NCI-H2107 treated with DMSO at 0.1 percent for 48 hours (cell line): ENCODE results near the gene TMEM204.

Experiments used
- DNase-seq: peaks from one replicate; lab custom pipeline; 2025; ENCODE audit not compliant: unreplicated experiment; lab: John Stamatoyannopoulos, UW

Gene TMEM204

DNA sequence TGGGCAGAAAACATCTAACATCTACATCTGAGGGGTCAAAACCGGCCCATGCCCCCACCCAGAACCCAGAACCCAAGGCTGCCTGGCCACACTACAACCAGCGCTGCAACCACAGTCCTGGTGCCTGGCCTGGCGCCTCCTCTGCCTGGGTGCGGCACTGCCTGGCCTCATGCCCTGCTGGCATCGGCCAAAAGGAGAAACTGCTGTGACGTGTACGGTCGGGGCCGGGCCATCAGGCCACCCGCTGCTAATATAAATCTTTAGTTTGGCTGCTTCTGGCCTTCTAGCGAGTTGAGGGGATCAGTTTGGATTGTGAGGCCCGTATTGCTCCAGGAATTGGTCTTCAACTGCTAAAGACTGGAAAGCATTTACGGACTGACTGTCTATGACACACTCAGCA, 22.8 kb downstream of the TMEM204 start:
- no peak for DNase-seq

DNA sequence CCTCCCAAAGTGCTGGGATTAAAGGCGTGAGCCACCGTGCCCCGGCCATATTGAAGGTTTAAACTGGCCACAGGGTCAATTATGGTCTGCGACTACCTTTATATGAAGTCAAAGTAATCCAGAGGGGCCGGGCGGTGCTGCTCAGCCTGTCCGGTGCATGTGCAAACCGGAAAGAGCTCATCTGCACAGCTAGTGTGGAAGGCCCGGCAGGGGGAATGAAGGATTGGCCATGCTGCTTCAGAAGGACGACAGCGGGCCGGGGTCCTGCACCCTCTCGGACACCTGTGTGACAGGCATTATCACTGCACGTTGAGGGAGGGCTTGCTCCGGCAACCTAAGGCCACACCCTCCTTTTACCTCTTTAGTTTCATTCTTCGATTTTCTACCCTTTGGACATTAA, 23.6 kb downstream of the TMEM204 start:
- no peak for DNase-seq

DNA sequence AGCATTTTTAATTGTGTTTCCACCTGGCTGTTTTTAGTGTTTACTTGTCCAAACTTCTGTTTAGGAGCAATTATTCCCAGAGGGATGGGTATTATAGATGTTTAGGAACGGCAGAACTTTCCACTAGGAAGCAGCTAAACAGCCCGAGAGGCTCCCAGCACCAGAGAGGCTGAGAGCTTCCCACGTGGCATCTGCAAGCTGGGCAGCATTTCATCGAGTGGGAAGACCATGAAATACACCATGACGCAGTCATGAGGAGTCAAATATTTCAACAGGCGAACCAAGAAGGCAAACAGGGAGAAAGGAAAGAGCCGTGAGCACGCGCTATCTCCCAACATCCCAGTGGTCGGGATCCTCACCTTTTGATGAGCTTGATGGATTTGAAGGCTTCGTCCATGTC, 24.1 kb downstream of the TMEM204 start:
- no peak for DNase-seq

DNA sequence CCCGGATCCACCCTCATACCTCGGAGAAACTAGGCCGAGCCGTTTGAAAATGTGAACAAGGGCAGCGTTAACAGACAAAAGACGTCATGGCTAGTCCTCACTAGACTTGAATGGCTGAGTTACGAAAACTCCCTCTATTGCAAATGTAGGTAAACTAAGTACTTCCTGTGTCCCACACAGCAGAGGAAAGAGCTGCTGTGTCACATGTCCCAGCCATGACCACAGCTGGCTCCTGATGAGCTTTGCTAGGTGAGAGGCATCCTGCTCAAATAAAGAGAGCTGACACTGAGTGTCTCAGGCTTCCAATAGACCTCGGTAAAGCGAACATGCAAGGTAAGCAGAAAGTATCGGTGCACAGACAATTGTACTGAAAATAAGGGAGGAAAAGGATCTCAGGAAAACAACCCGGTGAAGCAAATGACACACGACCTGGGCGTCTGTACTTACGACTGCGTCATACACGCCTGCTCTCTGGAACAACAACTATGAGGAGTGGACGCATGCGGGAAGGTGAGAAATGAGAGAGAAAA, 26.0 kb downstream of the TMEM204 start:
- no peak for DNase-seq

DNA sequence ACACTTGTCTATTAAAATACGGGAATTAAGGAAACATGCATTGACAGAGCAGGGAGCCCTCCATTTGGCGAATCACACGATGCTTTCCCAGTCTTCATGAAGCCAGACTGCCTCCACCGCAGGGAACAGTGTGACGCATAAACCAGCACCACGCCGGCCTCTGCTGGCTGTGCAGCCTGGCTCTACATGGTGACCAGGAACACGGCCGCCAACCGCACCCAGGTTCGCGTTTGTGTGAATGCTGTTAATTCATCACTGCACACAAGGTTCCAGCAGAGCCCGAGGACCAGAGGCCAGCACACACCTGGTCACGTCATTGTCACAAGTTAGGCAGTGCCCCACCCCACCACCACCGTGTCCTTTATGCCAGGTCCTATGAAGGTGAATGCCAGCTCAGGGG, 26.7 kb downstream of the TMEM204 start:
- DNase-seq, result no peak

DNA sequence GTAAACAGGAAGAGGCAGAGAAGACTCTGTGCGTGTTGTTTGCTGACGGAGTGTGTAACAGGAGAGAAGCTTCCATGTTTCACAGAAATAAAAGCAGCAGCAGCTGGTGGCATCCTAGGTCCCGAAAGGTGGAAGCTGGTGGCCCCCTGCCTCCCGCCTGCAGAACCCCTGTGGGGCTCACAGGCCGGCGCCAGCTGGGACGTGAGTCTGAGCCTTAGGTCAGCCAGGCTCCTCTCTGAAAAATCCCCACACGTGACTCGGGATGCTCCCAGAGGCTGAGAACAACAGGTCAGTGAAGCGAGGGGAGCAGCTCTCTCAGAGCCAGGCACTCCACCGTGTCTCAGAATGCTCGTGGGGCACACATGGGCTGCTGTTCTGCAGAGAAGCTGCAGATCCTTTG, 27.4 kb downstream of the TMEM204 start:
- DNase-seq, result no peak

DNA sequence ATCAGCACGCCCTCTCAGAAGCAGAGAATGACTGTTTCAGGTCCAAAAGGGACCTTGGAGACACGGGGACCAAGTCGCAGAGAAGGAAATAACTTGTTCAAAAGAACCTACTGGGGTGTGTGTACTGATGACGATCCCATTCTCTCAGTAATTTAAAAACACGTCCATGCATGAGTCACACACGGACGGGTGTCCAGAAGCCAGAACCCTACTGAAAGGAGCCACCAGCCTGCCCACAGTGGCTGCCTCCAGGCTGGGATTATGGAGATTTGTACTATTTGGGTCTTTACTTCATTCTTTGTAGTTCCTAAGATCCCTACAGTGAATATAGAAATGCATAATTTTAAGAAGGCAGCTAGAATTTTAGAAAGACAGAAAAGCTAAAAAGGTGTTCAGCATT, 27.8 kb downstream of the TMEM204 start:
- DNase-seq, result no peak

DNA sequence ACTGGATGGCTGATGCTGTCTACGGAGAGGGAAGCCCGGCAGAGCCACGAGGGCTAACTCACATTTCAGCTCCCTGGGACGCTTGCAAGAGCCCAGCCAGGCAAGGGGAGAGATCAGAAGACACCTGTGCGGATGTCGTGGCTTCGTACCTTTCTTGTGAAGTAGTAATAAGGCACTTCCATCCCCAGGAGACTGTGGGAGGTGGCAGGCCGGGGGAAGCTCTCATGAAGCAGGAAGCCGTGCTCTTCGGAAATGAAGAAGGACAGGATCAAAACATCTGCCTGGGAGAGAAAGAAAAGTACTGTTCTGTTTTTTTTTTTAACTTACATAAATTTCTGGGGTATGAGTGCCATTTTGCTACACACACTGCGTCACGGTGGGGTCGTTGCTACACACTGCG, 28.4 kb downstream of the TMEM204 start:
- DNase-seq, result no peak

DNA sequence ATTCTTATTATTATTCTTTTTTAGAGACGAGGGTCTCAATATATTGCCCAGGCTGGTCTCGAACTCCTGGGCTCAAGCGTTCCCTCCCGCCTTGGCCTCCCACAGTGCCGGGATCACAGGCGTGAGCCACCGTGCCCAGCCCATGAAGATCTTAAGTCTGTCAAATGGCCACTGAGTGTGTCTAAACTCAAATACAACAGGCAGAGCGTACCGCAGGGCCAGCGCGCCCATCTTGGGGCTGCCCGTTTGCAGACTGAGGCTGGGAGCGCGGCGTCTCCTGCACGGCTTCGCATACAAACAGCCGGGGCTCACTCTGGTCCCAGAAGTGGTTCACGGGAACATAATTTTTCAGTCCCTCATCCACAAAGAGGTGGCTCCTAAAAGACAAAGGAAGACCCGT, 30.3 kb downstream of the TMEM204 start:
- no peak for DNase-seq

DNA sequence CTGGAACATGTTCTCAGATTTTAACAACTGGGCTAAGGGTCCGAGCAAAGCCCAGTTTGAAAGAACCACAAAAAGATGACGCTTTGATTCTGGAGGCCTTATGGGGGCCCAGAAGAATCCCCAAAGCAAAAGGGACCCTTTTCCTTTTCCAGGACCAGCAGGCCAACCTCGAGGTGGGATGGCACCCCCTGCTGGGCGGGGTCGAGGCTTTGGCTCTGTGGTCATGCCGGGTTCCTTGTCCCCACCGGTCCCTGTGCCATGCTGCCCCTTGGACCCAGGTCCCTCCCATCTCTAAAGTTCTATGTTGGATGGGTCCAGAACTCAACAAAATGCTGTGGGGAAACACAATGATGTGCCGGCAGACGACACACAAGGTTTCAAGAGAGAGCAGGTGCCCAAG, 30.9 kb downstream of the TMEM204 start:
- no peak for DNase-seq

DNA sequence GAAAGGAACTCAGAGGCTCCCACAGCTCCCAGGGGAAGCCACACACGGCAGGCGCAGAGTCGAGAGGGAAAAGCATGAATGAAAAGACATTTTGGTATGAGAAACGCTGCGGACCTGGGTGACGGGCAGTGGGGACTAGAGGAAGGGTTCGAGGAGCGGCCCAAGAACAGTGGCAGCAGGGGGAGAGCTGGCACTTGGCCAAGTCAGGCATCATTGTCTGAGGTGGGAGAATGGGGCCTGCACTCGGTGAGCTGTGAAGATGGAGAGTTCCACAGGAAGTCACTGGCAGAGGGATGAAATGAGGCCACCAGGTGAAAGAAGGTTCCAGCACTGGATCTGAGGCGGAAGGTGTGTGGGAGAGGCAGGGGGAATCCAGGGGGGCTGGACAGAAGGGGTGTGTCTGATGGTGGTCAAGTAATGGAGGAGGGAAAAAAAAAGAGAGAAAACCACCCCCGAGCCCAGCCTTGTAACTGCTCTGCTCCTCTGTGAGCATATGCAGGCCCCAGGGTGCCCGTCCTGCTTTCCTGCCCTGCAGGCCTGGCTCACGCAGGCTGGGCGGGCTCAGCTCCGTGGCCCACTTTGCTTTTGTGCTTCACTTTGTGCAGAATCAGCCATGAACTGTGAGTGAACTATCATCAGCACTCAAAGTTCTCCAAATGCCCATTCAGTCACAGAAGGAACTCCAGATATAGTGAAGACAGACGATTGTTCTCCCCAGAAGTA, 31.8 kb downstream of the TMEM204 start:
- DNase-seq, result no peak

DNA sequence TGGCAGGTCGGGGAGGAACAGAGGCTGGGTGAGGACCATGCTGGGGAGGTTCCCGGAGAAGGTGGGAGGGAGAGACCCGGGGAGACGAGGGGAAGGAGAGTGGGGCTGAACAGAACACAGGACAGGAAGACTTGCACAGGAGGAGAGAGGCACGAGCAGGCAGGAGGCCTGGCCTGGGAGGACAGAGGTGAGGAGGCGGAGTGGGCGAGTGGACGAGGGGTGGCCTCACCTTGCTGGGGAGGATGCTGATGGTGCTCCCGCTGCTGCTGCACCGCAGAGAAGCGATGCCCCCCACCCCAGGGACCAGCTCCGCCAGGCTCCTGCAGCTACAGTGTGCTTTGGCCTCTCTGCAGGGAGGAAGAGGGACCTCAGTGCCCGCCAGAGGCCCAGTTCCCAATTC, 34.5 kb downstream of the TMEM204 start:
- no peak for DNase-seq

DNA sequence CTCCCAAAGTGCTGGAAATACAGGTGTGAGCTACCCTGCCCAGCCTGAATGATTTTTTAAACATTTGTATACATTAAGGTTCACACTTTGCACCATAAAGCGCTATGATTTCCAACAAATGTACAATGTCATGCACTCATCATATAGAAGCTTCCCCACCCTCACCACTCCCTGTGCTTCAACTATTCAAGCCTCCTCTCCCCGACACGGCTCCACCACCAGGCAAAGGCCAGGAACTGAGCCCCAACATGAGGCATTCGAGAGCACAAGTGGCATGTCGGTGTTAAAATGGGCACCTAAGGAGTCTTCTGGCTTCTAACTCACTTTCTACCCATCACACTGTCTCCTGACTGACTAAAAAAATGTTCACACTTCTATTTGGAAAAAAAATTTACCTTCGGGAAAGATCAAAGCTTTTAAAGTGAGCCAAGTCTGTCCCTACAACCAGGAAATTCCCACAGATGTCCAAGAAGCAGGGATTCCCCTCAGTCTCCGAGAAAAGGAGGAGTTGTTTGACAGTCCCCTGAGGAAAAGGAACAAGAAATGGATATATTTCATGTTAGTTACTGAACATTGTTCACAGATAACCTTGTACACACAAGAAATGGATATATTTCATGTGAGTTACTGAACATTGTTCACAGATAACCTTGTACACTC, 37.7 kb downstream of the TMEM204 start:
- no peak for DNase-seq

DNA sequence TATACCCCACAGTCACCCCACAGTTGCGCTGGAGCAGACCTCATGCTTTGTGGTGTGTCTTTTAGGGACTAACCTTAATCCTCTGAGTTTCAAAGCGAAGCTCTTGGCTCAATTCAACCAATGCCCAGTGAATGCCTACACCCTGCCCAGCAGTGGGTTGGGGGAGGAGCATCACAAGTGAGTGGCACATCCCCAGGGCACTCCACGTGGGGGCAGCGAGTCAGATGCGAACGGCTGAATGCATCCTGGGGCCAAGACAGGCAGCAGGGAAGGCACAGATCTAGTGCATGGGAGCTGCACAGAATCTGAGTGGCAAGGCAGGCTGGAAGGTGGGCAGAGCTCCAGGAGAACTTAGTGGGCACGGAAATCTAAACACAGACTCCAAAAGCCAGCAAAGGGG, 39.2 kb downstream of the TMEM204 start:
- DNase-seq, result no peak

DNA sequence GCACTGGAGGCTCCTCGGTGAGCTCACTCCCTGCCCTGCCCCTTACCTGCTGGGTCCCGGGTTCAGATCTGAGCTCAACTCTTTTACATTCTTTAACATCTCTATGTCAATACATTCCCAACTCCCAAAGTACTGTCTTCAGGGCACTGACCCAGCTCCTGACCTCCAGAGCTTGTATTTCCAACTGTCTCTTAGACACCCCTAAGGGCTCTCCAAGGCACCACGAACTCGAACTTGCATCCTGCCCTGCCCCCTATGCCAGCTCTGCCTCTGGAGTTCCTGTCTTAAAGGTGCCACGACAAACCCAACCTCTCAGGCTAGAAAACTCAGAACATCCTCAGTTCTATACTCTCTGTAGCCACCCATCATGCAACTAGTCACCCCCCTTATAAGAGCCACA, 39.8 kb downstream of the TMEM204 start:
- no peak for DNase-seq

DNA sequence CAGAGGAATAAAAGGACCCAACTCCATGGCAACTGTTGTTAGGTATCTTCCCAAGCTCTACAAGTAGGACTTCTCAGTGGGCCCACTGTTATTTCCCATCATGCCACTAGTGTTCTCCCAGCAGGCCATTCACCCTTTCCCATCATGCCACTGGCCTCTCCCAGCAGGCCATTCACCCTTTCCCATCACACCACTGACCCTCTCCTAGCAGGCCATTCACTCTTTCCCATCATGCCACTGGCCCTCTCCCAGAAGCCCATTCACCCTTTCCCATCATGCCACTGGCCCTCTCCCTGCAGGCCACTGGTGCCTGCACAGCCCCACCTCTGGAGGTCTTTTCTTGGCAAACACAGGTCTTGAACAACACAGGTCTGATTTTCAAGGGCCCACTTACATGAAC, 42.1 kb downstream of the TMEM204 start:
- DNase-seq, result no peak

DNA sequence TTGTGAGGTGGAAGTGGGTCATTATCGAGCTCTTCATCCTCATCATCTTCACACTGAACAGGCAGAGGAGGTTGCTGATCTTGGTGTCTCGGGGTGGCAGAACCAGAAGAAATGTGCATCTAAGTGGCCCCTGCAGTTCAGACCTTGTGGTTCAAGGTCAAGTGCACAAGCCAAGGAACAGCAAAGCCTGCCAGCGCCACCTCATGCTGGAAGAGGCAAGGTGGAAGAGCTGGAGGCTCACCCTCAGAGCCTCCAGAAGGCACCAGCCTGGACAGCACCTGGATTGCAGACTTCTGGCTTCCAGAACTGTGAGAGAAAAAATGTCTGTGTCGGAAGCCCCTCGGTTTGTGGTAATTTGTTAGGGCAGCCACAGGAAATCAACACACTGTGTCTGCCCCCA, 45.7 kb downstream of the TMEM204 start:
- DNase-seq, result no peak

DNA sequence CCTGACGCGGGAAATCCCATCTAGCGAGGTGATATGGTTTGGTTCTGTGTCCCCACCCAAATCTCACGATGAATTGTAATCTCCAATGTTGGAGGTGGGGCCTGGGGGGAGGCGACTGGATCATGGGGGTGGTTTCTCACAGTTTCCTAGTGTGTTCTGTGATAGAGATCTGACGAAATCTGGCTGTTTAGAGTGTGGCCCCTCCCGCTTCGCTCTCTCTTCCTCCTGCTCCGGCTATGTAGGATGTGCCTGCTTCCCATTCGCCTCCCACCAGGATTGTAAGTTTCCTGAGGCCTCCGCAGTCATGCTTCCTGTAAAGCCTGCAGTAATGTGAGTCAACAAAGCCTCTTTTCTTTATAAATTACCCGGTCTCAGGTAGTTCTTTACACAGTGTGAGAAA, 46.8 kb downstream of the TMEM204 start:
- no peak for DNase-seq

DNA sequence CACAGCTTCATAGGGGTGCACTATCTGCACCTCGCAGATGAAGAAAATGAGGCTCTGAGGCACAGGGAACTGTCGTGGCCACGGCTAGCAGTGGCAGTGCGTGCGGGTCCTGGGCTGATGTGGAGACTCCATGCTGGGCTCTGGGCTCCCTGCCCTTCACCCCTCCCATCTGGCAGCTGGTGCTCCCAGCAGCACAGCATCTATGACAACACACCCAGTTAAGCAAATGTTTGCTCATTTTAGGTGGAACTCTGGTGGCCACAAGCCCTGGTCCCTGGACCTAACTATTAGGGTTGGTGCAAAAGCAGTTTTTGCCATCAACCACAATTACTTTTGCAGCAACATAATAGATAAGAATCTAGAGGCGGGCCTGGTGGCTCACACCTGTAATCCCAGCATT, 47.5 kb downstream of the TMEM204 start:
- DNase-seq, result no peak

DNA sequence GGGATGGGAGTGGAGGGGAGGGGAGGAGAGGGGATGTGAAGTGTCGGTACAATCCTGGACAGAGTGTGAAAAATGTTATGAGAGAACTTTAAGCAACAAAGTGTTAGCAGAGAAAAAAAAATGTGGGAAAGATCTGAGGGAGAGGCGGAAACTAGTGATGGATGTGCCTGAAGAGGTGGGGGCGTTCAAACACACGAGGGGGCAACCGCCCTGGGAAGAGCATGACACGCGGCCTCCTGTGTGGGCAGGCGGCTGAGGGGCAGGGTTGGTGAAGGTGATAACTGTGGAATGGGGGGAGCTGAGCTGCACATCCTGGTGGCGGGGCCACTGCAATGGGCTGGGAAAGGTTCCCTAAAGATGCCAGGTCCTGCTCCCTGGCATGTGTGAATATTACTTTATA, 48.3 kb downstream of the TMEM204 start:
- no peak for DNase-seq

DNA sequence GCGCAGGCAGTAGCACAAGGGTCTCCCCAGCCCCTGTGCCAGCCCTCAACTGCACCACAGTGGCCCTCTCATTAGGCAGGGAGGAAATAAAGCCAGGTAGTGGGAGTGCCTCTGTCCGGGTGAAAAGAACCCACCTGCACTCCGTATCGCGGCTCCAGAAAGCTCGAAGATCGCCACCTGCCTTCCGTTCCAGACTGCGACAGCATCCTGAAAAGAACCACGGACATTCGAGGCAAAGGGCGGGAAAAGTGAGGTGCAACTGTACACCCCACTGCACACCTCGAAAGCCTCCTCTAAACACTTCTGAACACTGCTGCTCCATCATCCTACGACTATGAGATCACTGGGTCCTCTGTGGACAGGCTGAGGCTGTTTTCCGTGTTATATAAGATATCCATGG, 49.7 kb downstream of the TMEM204 start:
- DNase-seq, result no peak

DNA sequence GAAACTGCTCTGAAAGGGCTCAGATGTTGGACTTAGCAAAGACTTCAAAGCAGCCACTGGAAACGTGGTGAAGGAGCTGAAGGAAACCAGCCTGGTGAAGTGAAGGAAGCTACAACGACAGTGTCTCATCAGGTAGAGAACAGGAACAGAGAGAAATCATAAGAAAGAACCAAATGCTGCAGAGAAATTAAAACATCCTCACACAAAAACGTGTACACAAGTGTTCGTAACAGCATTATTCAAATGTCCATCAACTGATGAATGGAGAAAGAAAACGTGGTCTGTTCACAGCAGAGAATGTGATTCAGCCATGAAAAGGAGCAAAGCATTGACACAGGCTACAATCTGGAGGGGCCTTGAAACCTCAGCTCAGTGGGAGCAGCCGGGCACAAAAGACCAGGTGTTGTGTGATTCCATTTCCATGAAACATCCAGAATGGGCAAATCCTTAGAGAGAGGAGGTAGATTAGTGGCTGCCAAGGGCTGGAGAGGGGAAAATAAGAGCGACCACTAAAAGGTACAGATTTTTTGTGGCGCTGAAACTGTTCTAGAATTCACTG, 51.5 kb downstream of the TMEM204 start:
- peak; percentile 3 for DNase-seq
